Retinal pigment epithelial cell (primary cell): ENCODE measurements around the gene CYP2F1.
A peak's percentile ranks its signal among the peaks of the same experiment; 100 is the strongest.

Experiments used
- DNase-seq: peaks from one replicate; pipeline ENCODE4 v3.0.0-alpha.2; 2010; ENCODE audit warnings: low read depth
- H3K4me3 ChIP-seq: 2 replicates; pipeline ENCODE4 v1.5.1; 2011; ENCODE audit warnings: mild to moderate bottlenecking, low read length, control low read depth, moderate library complexity
- CTCF ChIP-seq: conservative IDR thresholded peaks from 2 replicates; pipeline ENCODE4 v1.5.1; 2011; ENCODE audit warnings: low read depth, low read length, control low read depth, inconsistent platforms

The CYP2F1 gene

GRCh38 chr19:41172297-41173164, 58.3 kb downstream of the CYP2F1 start:
- DNase-seq = no peak
- TF ChIP-seq CTCF = peak; percentile 8
- H3K4me3 ChIP-seq = no peak overlapping the region

DNA sequence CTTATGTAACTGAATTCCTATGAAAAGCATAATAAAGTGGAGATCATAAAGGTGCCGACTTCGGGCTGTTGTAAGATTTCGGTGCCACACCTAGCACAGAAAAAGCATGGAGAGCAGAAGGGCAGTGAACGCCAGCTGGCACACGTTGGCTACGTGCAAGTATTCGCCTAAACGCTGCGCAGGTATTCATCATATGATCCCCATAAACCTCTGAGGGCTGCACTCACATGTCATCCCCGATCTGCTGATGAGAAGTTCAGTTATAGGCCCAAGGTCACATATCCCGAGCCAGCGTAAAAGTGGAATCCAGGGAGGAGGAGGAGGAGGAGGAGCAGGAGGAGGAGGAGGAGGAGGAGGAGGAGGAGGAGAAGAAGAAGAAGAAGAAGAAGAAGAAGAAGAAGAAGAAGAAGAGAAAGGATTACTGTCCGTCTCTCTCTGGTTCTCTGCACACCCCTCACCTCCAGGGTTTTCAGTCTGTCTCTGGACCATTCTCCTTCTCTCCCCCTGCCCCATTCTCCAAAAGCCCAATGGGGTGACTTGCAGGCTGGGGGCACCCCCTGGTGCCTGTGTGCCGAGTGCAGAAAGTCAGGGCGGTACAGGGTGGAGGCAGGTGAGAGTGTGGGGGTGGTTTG, 60.2 kb downstream of the CYP2F1 start:
- no peak for TF ChIP-seq CTCF
- DNase-seq = no peak
- H3K4me3 ChIP-seq = no peak overlapping the region

- no peak for TF ChIP-seq CTCF
- no peak overlapping the region for H3K4me3 ChIP-seq
- DNase-seq = peak; percentile 58
These were observed 61.9 kb downstream of the CYP2F1 start for GRCh38 chr19:41175801-41176777.
